Memory B cell (primary cell): ENCODE results near the gene EHMT1.

ENCODE experiments used
- ATAC-seq: fragments of 150-1000 bp; cut with Tn5 transposase; 2 replicates; pipeline ENCODE4 v1.10.0; 2021; ENCODE audit warnings: low read depth, mild to moderate bottlenecking, moderate library complexity
- DNase-seq, 2 donors: peaks; one replicate each; pipeline ENCODE4 v3.0.0; 2022; ENCODE audit warnings: low spot score in 2 of 2
- H3K27ac Mint-ChIP-seq: one replicate; pipeline ENCODE4 v1.8.0; 2022; ENCODE audit warnings: mild to moderate bottlenecking, moderate library complexity, mixed read lengths
- H3K27me3 Mint-ChIP-seq: one replicate; pipeline ENCODE4 v1.8.0; 2022; ENCODE audit warnings: mixed read lengths
- H3K36me3 Mint-ChIP-seq: one replicate; pipeline ENCODE4 v1.8.0; 2022; ENCODE audit warnings: mild to moderate bottlenecking, mixed read lengths
- H3K4me1 Mint-ChIP-seq: one replicate; pipeline ENCODE4 v1.8.0; 2022; ENCODE audit warnings: mixed read lengths
- H3K4me3 Mint-ChIP-seq: one replicate; pipeline ENCODE4 v1.8.0; 2022; ENCODE audit warnings: mild to moderate bottlenecking, moderate library complexity, mixed read lengths
- H3K9me3 Mint-ChIP-seq: one replicate; pipeline ENCODE4 v1.8.0; 2022; ENCODE audit warnings: mixed read lengths

Gene EHMT1

DNA sequence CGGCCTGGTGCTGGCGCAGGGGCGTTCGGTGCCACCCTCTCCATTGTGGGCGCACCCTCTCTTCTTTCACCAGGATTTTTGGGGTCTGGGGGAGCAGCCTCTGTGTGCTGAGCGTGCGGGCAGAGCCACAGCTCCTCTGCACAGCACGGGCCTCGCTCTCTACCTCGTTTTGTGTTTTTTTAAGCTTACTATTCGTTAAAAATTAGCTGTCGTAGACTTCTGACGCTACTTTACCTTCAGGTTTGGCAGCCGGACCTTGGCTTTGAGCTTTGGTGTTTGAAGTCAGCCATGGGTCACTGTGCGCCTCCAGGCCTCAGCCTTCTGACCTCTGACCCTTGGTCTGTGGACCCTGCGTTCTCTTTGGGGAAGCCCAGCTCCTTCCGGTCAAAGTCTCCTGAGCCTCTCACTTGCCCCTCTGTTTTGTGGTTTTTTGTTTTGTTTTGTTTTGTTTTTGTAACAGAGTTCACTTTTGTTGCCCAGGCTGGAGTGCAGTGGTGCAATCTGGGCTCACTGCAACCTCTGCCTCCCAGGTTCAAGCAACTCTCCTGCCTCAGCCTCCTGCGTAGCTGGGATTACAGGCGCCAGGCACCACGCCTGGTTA, 170.6 kb downstream of the EHMT1 start:
- ATAC-seq (peak; percentile 6), DNase-seq (no peak)
- no peaks in the 10 kb centered on the region for H3K9me3 Mint-ChIP-seq
- H3K27me3 Mint-ChIP-seq, result no peaks in the 10 kb centered on the region
- peaks cover 6% of the 10 kb centered on the region for H3K4me1 Mint-ChIP-seq
- peak overlapping the region; percentile 65 for H3K27ac Mint-ChIP-seq
- H3K4me3 Mint-ChIP-seq, result peak overlapping the region; percentile 27
- peaks cover 46% of the 10 kb centered on the region for H3K36me3 Mint-ChIP-seq

DNA sequence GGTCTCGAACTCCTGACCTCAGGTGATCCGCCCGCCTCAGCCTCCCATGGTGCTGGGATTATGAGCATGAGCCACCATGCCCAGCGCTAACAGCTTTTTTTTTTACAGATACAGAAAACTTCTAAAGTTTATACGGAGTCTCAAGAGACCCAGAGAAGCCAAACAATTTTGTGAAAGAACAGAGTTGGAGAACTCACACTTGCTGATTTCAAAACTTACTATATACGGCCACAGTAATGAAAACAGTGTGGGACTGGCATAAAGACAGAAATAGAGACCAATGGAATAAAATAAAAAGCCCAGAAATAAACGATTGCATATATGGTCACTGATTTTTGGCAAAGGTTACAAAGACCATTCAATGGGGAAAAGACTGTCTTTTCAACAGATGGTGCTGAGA, 173.1 kb downstream of the EHMT1 start:
- no peak for ATAC-seq
- Mint-ChIP-seq H3K9me3 (no peaks in the 10 kb centered on the region), H3K4me3 (no peak overlapping the region), H3K4me1 (peaks cover 4% of the 10 kb centered on the region), H3K27me3 (no peaks in the 10 kb centered on the region), H3K36me3 (peaks cover 45% of the 10 kb centered on the region), H3K27ac (no peak overlapping the region)
- DNase-seq, result no peak

DNA sequence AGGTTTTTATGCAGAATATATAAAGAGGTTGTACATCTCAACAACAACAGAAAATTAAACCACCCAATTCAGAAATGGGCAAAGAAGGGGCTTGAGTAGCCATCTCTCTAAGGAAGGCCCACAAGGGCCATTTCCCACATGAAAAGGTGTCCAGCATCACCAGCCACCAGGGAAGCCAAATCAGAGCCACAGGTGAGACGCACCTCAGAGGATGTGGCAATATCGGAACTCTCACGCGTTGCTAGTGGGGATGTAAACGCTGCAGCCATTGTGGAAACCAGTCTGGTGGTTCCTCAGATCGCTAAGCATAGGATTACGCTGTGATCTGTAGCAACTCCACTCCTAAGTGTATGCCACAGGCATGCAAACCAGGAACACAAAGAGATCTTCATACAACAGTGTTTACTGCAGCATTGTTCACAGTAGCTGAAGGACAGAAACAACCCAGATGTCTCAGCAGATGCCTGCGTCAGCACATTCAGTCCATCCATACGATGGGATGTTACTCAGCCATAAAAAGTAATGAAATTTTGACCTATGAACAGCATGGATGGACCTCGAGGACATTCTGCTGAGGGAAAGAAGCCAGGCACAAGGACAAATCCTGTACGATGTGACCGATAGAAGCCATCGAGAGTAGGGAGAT, 174.5 kb downstream of the EHMT1 start:
- DNase-seq (no peak), ATAC-seq (no peak)
- no peaks in the 10 kb centered on the region for H3K9me3 Mint-ChIP-seq
- peaks cover 49% of the 10 kb centered on the region for H3K36me3 Mint-ChIP-seq
- no peak overlapping the region for H3K27ac Mint-ChIP-seq
- peaks cover 1% of the 10 kb centered on the region for H3K4me1 Mint-ChIP-seq
- H3K4me3 Mint-ChIP-seq, result no peak overlapping the region
- H3K27me3 Mint-ChIP-seq, result no peaks in the 10 kb centered on the region

DNA sequence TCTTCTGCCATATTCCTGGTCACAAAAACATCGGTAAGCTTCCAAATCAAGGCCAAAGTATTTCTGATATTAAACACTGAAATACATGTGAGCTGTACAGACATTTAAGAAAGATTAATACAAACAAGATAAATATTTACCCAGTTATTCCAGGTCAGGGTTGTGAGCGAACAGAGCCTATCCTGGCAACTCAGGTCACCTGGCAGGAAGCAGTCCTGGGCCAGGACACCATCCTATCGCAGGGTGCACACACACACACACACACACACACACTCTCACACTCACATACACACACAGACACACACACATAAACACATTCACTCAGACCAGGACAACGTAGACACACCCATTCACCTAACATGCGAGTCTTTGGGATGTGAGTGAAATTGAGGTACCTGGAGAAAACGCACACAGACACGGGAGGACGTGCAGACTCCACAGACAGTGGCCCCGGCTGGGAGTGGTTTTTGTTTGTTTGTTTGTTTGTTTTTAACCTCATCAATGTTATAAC, 176.4 kb downstream of the EHMT1 start:
- Mint-ChIP-seq H3K27me3 (no peaks in the 10 kb centered on the region), H3K36me3 (peaks cover 58% of the 10 kb centered on the region), H3K4me3 (no peak overlapping the region), H3K27ac (peak overlapping the region; percentile 29), H3K9me3 (no peaks in the 10 kb centered on the region), H3K4me1 (peaks cover 10% of the 10 kb centered on the region)
- DNase-seq (no peak), ATAC-seq (no peak)

DNA sequence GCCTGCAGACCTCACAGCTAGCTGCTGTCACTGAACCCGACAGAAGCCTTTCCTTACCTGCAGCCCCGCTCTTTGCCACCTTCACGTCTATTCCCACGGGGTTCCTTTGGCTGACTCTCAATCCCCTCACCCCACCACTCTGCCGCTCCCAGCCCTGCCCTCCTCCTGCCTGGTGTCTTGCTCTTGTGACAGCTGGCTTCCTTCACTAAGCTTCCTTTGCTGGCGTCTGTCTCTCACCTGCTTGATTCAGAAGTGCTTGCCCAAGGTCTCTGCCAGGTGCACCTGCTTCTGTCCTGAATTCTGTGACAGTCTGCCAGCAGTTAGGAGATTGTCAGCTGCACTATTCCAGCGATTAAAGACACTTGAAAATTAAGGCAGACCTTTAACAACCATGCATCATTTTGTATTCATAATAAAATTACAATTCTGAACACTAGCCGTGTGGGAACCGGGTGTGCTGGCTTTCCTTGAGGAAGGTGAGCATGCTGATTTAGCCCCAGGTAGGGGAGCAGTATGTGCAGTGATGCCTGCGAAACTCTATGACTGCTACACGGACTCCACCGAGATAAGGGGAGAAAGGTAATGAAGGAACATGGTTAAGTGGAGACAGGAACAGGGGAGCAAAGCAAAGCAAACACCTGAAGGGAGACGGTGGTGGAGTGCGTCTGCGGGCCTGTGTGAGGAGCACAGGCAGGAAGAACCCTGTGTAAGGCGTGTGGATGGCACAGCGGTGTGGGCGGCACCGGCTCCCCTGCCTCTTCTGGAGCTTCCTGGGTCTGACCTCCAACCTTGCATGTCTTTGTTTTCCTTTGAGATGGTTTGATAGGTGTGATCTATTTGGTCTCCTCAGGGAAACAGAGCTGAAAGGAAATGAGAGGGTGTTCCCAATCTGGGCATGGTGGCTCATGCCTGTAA, 178.7 kb downstream of the EHMT1 start:
- Mint-ChIP-seq H3K36me3 (peaks cover 50% of the 10 kb centered on the region), H3K4me1 (peaks cover 10% of the 10 kb centered on the region), H3K4me3 (no peak overlapping the region), H3K27me3 (no peaks in the 10 kb centered on the region), H3K9me3 (no peaks in the 10 kb centered on the region), H3K27ac (peak overlapping the region; percentile 66)
- ATAC-seq, result no peak
- DNase-seq, result no peak

DNA sequence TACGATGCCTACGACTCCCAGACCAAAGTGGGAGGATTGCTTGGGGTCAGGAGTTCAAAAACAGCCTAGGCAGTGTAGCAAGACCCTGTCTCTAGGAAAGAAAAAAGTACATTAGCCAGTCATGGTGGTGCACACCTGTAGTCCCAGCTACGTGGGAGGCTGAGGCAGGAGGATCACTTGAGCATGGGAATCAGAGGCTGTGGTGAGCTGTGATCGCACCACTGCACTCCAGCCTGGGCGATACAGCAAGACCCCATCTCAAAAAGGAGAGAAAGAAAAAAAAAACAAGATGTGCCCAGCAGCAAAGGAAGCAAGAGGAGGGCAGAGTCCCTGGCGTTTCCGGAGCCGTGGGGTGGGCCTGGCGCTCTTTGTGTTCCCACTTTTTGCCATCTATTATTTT, 179.3 kb downstream of the EHMT1 start:
- peaks cover 10% of the 10 kb centered on the region for H3K4me1 Mint-ChIP-seq
- H3K27ac Mint-ChIP-seq, result no peak overlapping the region
- H3K36me3 Mint-ChIP-seq, result peaks cover 49% of the 10 kb centered on the region
- no peak for DNase-seq
- no peak for ATAC-seq
- H3K9me3 Mint-ChIP-seq, result no peaks in the 10 kb centered on the region
- H3K4me3 Mint-ChIP-seq, result no peak overlapping the region
- H3K27me3 Mint-ChIP-seq, result no peaks in the 10 kb centered on the region

GRCh38 chr9:137798901-137799629, 180.3 kb downstream of the EHMT1 start:
- DNase-seq, result no peak
- Mint-ChIP-seq H3K9me3 (no peaks in the 10 kb centered on the region), H3K36me3 (peaks cover 45% of the 10 kb centered on the region), H3K27ac (peak overlapping the region; percentile 73), H3K4me1 (peaks cover 10% of the 10 kb centered on the region), H3K4me3 (no peak overlapping the region), H3K27me3 (no peaks in the 10 kb centered on the region)
- ATAC-seq, result no peak

GRCh38 chr9:137799630-137799983, 180.8 kb downstream of the EHMT1 start:
- DNase-seq, result no peak
- H3K4me3 Mint-ChIP-seq, result no peak overlapping the region
- peaks cover 10% of the 10 kb centered on the region for H3K4me1 Mint-ChIP-seq
- H3K27ac Mint-ChIP-seq, result peak overlapping the region; percentile 73
- no peaks in the 10 kb centered on the region for H3K9me3 Mint-ChIP-seq
- no peak for ATAC-seq
- peaks cover 45% of the 10 kb centered on the region for H3K36me3 Mint-ChIP-seq
- no peaks in the 10 kb centered on the region for H3K27me3 Mint-ChIP-seq

GRCh38 chr9:137800196-137801022, 181.6 kb downstream of the EHMT1 start:
- no peaks in the 10 kb centered on the region for H3K9me3 Mint-ChIP-seq
- H3K4me1 Mint-ChIP-seq, result peaks cover 10% of the 10 kb centered on the region
- H3K36me3 Mint-ChIP-seq, result peaks cover 40% of the 10 kb centered on the region
- no peaks in the 10 kb centered on the region for H3K27me3 Mint-ChIP-seq
- ATAC-seq (no peak), DNase-seq (no peak)
- H3K27ac Mint-ChIP-seq, result peak overlapping the region; percentile 73
- no peak overlapping the region for H3K4me3 Mint-ChIP-seq

GRCh38 chr9:137801023-137801319, 182.2 kb downstream of the EHMT1 start:
- Mint-ChIP-seq H3K27ac (peak overlapping the region; percentile 73), H3K9me3 (no peaks in the 10 kb centered on the region), H3K27me3 (no peaks in the 10 kb centered on the region), H3K4me1 (peaks cover 10% of the 10 kb centered on the region), H3K4me3 (no peak overlapping the region), H3K36me3 (peaks cover 34% of the 10 kb centered on the region)
- DNase-seq, result peak in 1 of 2 donors; percentile 34
- peak; percentile 89 for ATAC-seq

- H3K27me3 Mint-ChIP-seq, result no peaks in the 10 kb centered on the region
- H3K4me3 Mint-ChIP-seq, result no peak overlapping the region
- no peaks in the 10 kb centered on the region for H3K9me3 Mint-ChIP-seq
- no peak for DNase-seq
- ATAC-seq, result no peak
- H3K27ac Mint-ChIP-seq, result peak overlapping the region; percentile 73
- H3K36me3 Mint-ChIP-seq, result peaks cover 32% of the 10 kb centered on the region
- peaks cover 10% of the 10 kb centered on the region for H3K4me1 Mint-ChIP-seq
Observed at GRCh38 chr9:137802021-137802420, 183.2 kb downstream of the EHMT1 start.

- H3K36me3 Mint-ChIP-seq, result peaks cover 29% of the 10 kb centered on the region
- H3K27me3 Mint-ChIP-seq, result no peaks in the 10 kb centered on the region
- ATAC-seq (no peak), DNase-seq (no peak)
- H3K4me1 Mint-ChIP-seq, result peaks cover 12% of the 10 kb centered on the region
- H3K9me3 Mint-ChIP-seq, result no peaks in the 10 kb centered on the region
- H3K27ac Mint-ChIP-seq, result peak overlapping the region; percentile 56
- H3K4me3 Mint-ChIP-seq, result no peak overlapping the region
Observed at GRCh38 chr9:137802521-137803243, 183.9 kb downstream of the EHMT1 start.
